Thyroid gland (tissue), 4 donors: Measurements from ENCODE around the gene AAK1.

Experiments
- POLR2A ChIP-seq, 2 donors: fragments of 450-650 bp; IDR thresholded peaks; one replicate each; pipeline ENCODE4 v1.6.1; 2017; ENCODE audit warnings: antibody characterized with exemption in 2 of 2, mild to moderate bottlenecking in 2 of 2, moderate library complexity in 1 of 2
- TF ChIP-seq, protein P1 (sequence below), 6 experiments: fragments of 200-600 bp in 3 of 6; fragments of 450-650 bp in 3 of 6; sonication (generic) in 3 of 6; IDR thresholded peaks; one replicate each; pipeline ENCODE4 v1.5.1; 2016 to 2019; ENCODE audit warnings: antibody characterized with exemption in 6 of 6, mild to moderate bottlenecking in 2 of 6, inconsistent platforms in 1 of 6, moderate library complexity in 1 of 6

- TF ChIP-seq, protein P1, sequence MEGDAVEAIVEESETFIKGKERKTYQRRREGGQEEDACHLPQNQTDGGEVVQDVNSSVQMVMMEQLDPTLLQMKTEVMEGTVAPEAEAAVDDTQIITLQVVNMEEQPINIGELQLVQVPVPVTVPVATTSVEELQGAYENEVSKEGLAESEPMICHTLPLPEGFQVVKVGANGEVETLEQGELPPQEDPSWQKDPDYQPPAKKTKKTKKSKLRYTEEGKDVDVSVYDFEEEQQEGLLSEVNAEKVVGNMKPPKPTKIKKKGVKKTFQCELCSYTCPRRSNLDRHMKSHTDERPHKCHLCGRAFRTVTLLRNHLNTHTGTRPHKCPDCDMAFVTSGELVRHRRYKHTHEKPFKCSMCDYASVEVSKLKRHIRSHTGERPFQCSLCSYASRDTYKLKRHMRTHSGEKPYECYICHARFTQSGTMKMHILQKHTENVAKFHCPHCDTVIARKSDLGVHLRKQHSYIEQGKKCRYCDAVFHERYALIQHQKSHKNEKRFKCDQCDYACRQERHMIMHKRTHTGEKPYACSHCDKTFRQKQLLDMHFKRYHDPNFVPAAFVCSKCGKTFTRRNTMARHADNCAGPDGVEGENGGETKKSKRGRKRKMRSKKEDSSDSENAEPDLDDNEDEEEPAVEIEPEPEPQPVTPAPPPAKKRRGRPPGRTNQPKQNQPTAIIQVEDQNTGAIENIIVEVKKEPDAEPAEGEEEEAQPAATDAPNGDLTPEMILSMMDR (IDR thresholded peaks at IDR 0.05), result no peak
- TF ChIP-seq POLR2A (IDR thresholded peaks at IDR 0.05), result no peak
Observed at GRCh38 chr2:69615969-69616368, 27.6 kb downstream of the AAK1 start.
